ENCODE results near the gene SMIM12.
A peak's percentile ranks its signal among the peaks of the same experiment; 100 is the strongest.

The SMIM12 gene, protein sequence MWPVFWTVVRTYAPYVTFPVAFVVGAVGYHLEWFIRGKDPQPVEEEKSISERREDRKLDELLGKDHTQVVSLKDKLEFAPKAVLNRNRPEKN

DNA sequence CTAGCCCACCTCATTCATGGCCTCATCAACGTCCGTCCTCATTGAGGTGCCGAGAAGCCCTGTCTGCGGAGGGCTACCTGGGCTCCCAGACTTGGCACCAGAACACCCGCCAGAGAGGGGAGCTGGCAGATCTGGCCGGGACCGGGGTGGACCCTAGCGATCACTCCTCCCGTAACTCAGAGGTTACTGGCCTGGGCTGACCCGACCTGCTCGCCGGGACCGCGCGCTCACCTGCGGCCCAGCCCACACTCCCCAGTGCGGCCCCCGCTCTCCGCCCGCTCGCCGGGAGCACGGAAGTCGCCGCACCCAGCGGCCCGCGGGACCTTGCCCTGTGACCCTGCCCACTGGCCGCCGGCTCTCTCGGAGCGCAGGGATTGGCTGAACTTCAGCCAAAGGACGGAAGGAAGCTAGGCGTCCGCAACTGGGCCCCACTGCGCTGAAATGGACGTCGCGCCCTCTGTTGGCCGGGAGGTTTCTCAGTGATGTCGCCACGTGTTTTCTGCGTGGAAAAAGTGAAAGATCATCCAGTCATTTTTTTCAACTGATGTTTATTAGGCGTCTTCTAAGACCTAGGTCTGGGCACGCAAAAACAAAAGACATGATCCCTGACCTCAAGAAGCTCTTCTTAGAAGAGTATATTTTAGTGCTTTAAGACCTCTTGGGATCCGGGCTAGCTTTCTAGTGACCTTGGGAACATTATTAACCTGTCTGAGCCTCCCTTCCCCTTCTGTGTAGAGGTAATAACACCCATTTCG is at the start of gene SMIM12:
SMIM12 (minus strand) TSS at position 304 of the 755 bp plus-strand sequence. CDS start 3,772 bp downstream, outside the sequence.
- peak; percentile 89 for DNase-seq (ENCODE audit: low read depth)
- TF ChIP-seq, protein P1, sequence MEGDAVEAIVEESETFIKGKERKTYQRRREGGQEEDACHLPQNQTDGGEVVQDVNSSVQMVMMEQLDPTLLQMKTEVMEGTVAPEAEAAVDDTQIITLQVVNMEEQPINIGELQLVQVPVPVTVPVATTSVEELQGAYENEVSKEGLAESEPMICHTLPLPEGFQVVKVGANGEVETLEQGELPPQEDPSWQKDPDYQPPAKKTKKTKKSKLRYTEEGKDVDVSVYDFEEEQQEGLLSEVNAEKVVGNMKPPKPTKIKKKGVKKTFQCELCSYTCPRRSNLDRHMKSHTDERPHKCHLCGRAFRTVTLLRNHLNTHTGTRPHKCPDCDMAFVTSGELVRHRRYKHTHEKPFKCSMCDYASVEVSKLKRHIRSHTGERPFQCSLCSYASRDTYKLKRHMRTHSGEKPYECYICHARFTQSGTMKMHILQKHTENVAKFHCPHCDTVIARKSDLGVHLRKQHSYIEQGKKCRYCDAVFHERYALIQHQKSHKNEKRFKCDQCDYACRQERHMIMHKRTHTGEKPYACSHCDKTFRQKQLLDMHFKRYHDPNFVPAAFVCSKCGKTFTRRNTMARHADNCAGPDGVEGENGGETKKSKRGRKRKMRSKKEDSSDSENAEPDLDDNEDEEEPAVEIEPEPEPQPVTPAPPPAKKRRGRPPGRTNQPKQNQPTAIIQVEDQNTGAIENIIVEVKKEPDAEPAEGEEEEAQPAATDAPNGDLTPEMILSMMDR (IDR thresholded peaks at IDR 0.05; ENCODE audit: control insufficient read depth, extremely low read depth, insufficient read depth), result peak; percentile 90
- H3K4me3 ChIP-seq (ENCODE audit: low read depth, low read length), result peak within 1 kb of the TSS; percentile 100

- no peak for DNase-seq (ENCODE audit: low read depth)
- TF ChIP-seq, protein P1 (IDR thresholded peaks at IDR 0.05; ENCODE audit: control insufficient read depth, extremely low read depth, insufficient read depth), result no peak
- no peak overlapping the region for H3K4me3 ChIP-seq (ENCODE audit: low read depth, low read length)
These were observed 48.8 kb upstream of the SMIM12 start for GRCh38 chr1:34908369-34908768.

GRCh38 chr1:34907487-34908090 is 48.0 kb upstream of the SMIM12 start:
- TF ChIP-seq, protein P1 (IDR thresholded peaks at IDR 0.05; ENCODE audit: control insufficient read depth, extremely low read depth, insufficient read depth), result no peak
- no peak overlapping the region for H3K4me3 ChIP-seq (ENCODE audit: low read depth, low read length)
- no peak for DNase-seq (ENCODE audit: low read depth)

DNA sequence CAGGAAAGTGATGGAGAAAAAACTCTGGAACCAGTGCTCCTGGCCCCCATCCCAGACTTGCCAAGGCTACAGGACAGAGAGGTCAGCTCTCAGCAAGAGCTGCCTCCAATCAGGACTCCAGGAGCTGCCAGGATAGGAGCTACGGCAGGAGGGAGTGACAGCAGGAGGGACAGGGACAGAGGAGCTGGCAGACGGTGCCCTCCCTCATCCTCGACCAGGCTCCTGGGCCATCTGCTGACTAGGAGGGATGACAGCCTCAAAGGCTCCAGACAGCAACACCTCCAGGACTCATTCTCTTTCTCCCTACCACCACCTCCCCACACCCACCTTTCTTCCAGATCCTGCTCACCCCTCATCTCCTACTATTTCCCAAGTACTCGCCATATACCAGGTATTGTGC is 47.2 kb upstream of the SMIM12 start:
- H3K4me3 ChIP-seq (ENCODE audit: low read depth, low read length), result no peak overlapping the region
- DNase-seq (ENCODE audit: low read depth), result no peak
- TF ChIP-seq, protein P1 (IDR thresholded peaks at IDR 0.05; ENCODE audit: control insufficient read depth, extremely low read depth, insufficient read depth), result no peak

GRCh38 chr1:34906222-34906621 is 46.7 kb upstream of the SMIM12 start:
- H3K4me3 ChIP-seq (ENCODE audit: low read depth, low read length), result no peak overlapping the region
- TF ChIP-seq, protein P1 (IDR thresholded peaks at IDR 0.05; ENCODE audit: control insufficient read depth, extremely low read depth, insufficient read depth), result no peak
- no peak for DNase-seq (ENCODE audit: low read depth)

- TF ChIP-seq, protein P1 (IDR thresholded peaks at IDR 0.05; ENCODE audit: control insufficient read depth, extremely low read depth, insufficient read depth), result no peak
- no peak overlapping the region for H3K4me3 ChIP-seq (ENCODE audit: low read depth, low read length)
- DNase-seq (ENCODE audit: low read depth), result no peak
These were observed 45.5 kb upstream of the SMIM12 start for GRCh38 chr1:34905098-34905459.
